Activated CD8-positive, alpha-beta T cell treated with anti-CD3 and anti-CD28 coated beads for 36 hours (primary cell): ENCODE measurements around the gene SLC38A5. TPM values are rescaled to one million over a fixed set of nuclear protein-coding genes. Genes with fewer than 3 reads are reported as not detected.

Experiments used
- ATAC-seq: fragments of 200-7000 bp; cut with Tn5 transposase; one replicate; pipeline ENCODE4 v1.10.0; 2021; ENCODE audit warnings: mild to moderate bottlenecking, moderate library complexity
- CTCF ChIA-PET: fragments of 350-600 bp; sonication (Branson Sonifier 250); formaldehyde crosslinking; loops from one replicate; lab custom pipeline; 2021; ENCODE audit warnings: antibody characterized with exemption; lab: Charles Lee
- POLR2A ChIA-PET: fragments of 350-600 bp; sonication (Branson Sonifier 250); formaldehyde crosslinking; loops from one replicate; lab custom pipeline; 2021; ENCODE audit warnings: antibody characterized with exemption; lab: Charles Lee
- DNase-seq: peaks from one replicate; pipeline ENCODE4 v3.0.0-alpha.2; 2020
- H3K27ac Mint-ChIP-seq: one replicate; pipeline ENCODE4 v1.8.0; 2021; ENCODE audit warnings: mild to moderate bottlenecking, mixed read lengths
- H3K27me3 Mint-ChIP-seq: one replicate; pipeline ENCODE4 v1.8.0; 2021; ENCODE audit warnings: mixed read lengths
- H3K36me3 Mint-ChIP-seq: one replicate; pipeline ENCODE4 v1.8.0; 2021; ENCODE audit warnings: low read depth, mixed read lengths
- H3K4me1 Mint-ChIP-seq: one replicate; pipeline ENCODE4 v1.8.0; 2021; ENCODE audit warnings: low read depth, mixed read lengths
- H3K4me3 Mint-ChIP-seq: one replicate; pipeline ENCODE4 v1.8.0; 2021; ENCODE audit warnings: mild to moderate bottlenecking, moderate library complexity, mixed read lengths
- H3K9me3 Mint-ChIP-seq: one replicate; pipeline ENCODE4 v1.8.0; 2021; ENCODE audit warnings: mixed read lengths
- intact Hi-C: fragments of 100-400 bp; cut with micrococcal nuclease; formaldehyde crosslinking; loops from one replicate; pipeline ENCODE4 v1.10.0; 2022
- total RNA-seq, 2 experiments: library from RNA; stranded (reverse); gene quantifications; one replicate each; pipeline ENCODE4 v1.2.3, GENCODE V29; 2021
- TF ChIP-seq, protein P1 (sequence below): fragments of 200-600 bp; IDR thresholded peaks from one replicate; pipeline ENCODE4 v1.8.0; 2022; ENCODE audit warnings: antibody characterized with exemption, mild to moderate bottlenecking

Gene SLC38A5
- total RNA-seq, 2 experiments from 2014 or later: 82.1 to 92.6 TPM

DNA sequence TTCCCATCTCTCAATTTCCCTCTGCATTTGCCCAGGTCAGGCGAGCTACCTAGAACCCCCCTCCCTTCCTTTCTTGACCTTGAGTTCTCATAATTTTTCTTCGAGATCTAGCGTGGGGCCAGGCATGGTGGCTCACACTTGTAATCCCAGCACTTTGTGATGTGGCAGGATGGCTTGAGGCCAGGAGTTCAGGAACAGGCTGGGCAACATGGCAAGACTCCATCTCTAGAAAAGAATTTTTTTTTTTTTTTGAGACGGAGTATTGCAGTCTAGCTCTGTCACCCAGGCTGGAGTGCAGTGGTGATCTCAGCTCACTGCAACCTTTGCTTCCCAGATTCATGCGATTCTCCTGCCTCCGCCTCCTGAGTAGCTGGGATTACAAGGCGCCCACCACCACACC is 34.2 kb upstream of the SLC38A5 start:
- ChIA-PET CTCF (no interaction called here), POLR2A (no interaction called here)
- H3K27ac Mint-ChIP-seq: no peak overlapping the region
- no peaks in the 10 kb centered on the region for H3K36me3 Mint-ChIP-seq
- ATAC-seq (no peak), DNase-seq (no peak)
- no peaks in the 10 kb centered on the region for H3K9me3 Mint-ChIP-seq
- H3K27me3 Mint-ChIP-seq: no peaks in the 10 kb centered on the region
- H3K4me1 Mint-ChIP-seq: peaks cover under 1% of the 10 kb centered on the region
- no peak overlapping the region for H3K4me3 Mint-ChIP-seq
- intact Hi-C loops: no loop called here
- TF ChIP-seq, protein P1, sequence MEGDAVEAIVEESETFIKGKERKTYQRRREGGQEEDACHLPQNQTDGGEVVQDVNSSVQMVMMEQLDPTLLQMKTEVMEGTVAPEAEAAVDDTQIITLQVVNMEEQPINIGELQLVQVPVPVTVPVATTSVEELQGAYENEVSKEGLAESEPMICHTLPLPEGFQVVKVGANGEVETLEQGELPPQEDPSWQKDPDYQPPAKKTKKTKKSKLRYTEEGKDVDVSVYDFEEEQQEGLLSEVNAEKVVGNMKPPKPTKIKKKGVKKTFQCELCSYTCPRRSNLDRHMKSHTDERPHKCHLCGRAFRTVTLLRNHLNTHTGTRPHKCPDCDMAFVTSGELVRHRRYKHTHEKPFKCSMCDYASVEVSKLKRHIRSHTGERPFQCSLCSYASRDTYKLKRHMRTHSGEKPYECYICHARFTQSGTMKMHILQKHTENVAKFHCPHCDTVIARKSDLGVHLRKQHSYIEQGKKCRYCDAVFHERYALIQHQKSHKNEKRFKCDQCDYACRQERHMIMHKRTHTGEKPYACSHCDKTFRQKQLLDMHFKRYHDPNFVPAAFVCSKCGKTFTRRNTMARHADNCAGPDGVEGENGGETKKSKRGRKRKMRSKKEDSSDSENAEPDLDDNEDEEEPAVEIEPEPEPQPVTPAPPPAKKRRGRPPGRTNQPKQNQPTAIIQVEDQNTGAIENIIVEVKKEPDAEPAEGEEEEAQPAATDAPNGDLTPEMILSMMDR: no peak

DNA sequence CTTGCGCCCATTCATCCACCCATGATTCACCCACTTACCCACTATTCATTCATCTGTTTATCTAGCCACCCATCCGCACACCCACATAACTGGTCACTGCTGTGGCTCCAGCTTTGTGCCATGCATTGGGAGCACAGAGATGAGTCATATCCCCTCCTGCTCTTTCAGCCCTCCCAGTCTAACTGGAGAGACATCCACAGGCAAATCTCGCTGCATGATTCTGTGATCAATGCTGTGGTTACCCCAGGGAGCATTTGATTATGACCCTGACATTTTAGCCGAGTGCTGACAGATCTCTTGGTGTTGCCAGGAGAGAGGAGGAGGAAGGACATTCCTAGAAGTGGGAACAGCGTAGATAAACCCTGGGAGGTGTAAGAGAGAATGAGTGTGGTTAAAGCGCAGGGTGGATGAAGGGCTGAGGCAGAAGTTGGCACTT is 28.3 kb upstream of the SLC38A5 start:
- ChIA-PET CTCF (no interaction called here), POLR2A (no interaction called here)
- intact Hi-C loops: no loop called here
- H3K27me3 Mint-ChIP-seq: no peaks in the 10 kb centered on the region
- ATAC-seq: no peak
- no peak overlapping the region for H3K4me3 Mint-ChIP-seq
- H3K9me3 Mint-ChIP-seq: no peaks in the 10 kb centered on the region
- TF ChIP-seq, protein P1: no peak
- H3K27ac Mint-ChIP-seq: no peak overlapping the region
- H3K36me3 Mint-ChIP-seq: no peaks in the 10 kb centered on the region
- no peaks in the 10 kb centered on the region for H3K4me1 Mint-ChIP-seq
- no peak for DNase-seq

DNA sequence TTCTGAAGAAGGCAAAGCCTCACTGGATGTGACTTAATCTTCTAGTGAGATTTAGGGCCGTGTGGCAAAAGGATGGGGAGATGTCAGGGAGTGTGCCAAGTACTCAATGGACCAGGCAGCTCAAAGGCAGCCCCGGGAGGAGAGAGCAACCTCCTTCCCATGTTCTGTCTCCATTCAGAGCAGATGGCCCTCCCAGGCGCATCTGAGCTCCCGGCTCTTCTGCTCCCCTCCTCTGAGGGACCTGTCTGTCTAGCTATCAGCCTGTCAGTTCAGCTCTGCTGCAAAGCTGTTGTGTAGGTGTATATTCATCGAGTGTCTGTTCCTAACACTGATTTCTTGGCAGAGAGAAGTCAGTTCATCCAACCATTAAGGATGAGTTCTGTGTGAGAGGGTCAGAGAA is 27.8 kb upstream of the SLC38A5 start:
- POLR2A ChIA-PET: no interaction called here
- no peak overlapping the region for H3K27ac Mint-ChIP-seq

DNA sequence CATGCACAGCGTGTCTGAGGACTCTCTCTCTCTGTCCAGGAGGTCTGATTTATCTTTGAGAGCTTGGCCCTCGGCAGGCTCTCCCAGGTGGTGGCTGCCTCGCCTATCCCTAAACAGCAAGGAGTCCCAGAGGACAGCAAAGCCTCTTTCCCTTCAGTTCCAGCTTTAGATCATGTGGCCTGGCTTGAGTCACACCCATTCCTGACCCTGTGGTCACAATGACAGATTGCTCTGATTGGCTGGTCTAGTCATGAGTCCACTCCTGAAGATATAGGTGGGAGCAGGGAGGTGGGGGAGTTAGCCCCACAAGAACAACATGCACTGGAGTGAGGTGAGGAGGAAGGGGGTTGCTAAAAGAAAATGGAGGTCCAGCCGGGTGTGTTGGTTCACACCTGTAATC is 26.6 kb upstream of the SLC38A5 start:
- H3K4me1 Mint-ChIP-seq: no peaks in the 10 kb centered on the region
- intact Hi-C loops: no loop called here
- H3K27me3 Mint-ChIP-seq: no peaks in the 10 kb centered on the region
- no peak for DNase-seq
- no peaks in the 10 kb centered on the region for H3K36me3 Mint-ChIP-seq
- CTCF ChIA-PET: no interaction called here
- no peak overlapping the region for H3K27ac Mint-ChIP-seq
- no peak overlapping the region for H3K4me3 Mint-ChIP-seq
- TF ChIP-seq, protein P1: no peak
- POLR2A ChIA-PET: interaction anchor here (0.6 kb wide), 1 partner anchor 28 kb away, joined by 3 read pairs; no protein-coding TSS in a partner anchor
- ATAC-seq: no peak
- no peaks in the 10 kb centered on the region for H3K9me3 Mint-ChIP-seq

More for the DNA sequence above, 27.8 kb upstream of the SLC38A5 start:
- DNase-seq (no peak), ATAC-seq (no peak)
- Mint-ChIP-seq H3K9me3 (no peaks in the 10 kb centered on the region), H3K4me3 (no peak overlapping the region), H3K36me3 (no peaks in the 10 kb centered on the region), H3K27me3 (no peaks in the 10 kb centered on the region), H3K4me1 (no peaks in the 10 kb centered on the region)
- CTCF ChIA-PET: no interaction called here
- intact Hi-C loops: no loop called here
- TF ChIP-seq, protein P1: no peak

GRCh38 chrX:48493890-48494364 is 23.9 kb upstream of the SLC38A5 start:
- TF ChIP-seq, protein P1: no peak
- intact Hi-C loops: no loop called here
- Mint-ChIP-seq H3K4me1 (no peaks in the 10 kb centered on the region), H3K36me3 (no peaks in the 10 kb centered on the region), H3K9me3 (no peaks in the 10 kb centered on the region), H3K27ac (no peak overlapping the region), H3K27me3 (no peaks in the 10 kb centered on the region), H3K4me3 (no peak overlapping the region)
- POLR2A ChIA-PET: no interaction called here
- ATAC-seq (peak; percentile 30), DNase-seq (peak; percentile 41)
- CTCF ChIA-PET: interaction anchor here (1.1 to 2.5 kb wide), 3 partner anchors 14 to 410 kb away, joined by 3 to 6 read pairs (median 3); no protein-coding TSS in a partner anchor
